ENCODE results near the gene DRC1. TPM values are rescaled to one million over a fixed set of nuclear protein-coding genes. Genes with fewer than 3 reads are reported as not detected.

Gene DRC1
- total RNA-seq, 1 experiment from 2014 or later: not detected

DNA sequence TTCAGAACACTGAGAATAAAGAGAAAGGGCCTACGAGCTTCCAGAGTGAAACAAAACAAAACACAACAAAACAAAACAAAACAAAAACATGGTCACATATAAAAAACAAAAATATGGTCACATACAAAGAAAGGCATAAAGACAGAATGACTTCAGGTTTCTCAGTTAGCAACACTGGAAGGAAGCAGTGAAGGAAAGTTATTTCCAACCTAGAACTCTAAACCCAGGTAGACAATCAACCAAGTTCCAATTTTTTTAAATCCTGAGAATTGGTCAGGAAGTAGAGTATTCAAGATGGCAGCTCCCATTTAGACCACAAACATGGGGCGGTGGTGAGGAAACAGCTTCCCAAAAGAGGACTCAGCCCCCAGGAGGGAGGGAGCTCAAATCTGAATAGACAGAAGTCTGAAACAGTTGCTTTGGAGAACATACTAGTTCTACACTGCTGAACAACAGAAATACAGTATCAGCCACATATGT lies 9.1 kb downstream of the DRC1 start:
- H3K79me2 ChIP-seq (ENCODE audit: insufficient read depth, low read length): no peaks in the 10 kb centered on the region
- ChIA-PET POLR2A (no interaction called here), RAD21 (ENCODE audit: low non-redundant PET in 1 of 2, low total read pairs in 2 of 2, uncharacterized antibody in 2 of 2, unreplicated experiment in 2 of 2) (no interaction called here), CTCF (no interaction called here)
- no peak overlapping the region for H3K27ac ChIP-seq (ENCODE audit: low read depth, low read length)
- H3K4me2 ChIP-seq (ENCODE audit: low read length): no peak overlapping the region
- H3K4me3 ChIP-seq (replicated peaks in 1 of 2; ENCODE audit: low read depth in 1 of 2, low read length in 2 of 2): no peak overlapping the region
- no peaks in the 10 kb centered on the region for H3K9me2 ChIP-seq (ENCODE audit: insufficient read depth)
- no peak for ATAC-seq
- DNase-seq (ENCODE audit: low read depth, low spot score): no peak
- H3K9ac ChIP-seq (ENCODE audit: low read length): no peak overlapping the region
- TF ChIP-seq CTCF (IDR thresholded peaks at IDR 0.05 in 2 of 3, conservative IDR thresholded peaks at IDR 0.05 in 1 of 3; ENCODE audit: borderline replicate concordance in 1 of 3, insufficient read depth in 1 of 3, low read depth in 2 of 3, low read length in 2 of 3): no peak
- H3K4me1 ChIP-seq (ENCODE audit: control insufficient read depth in 1 of 2, insufficient read depth in 2 of 2, low read length in 2 of 2): no peaks in the 10 kb centered on the region
- no peak overlapping the region for H2AFZ ChIP-seq (ENCODE audit: low read depth, low read length, poor library complexity, severe bottlenecking)
- no peaks in the 10 kb centered on the region for H3K9me3 ChIP-seq (ENCODE audit: control insufficient read depth in 1 of 2, insufficient read depth in 1 of 2, low read depth in 1 of 2, low read length in 2 of 2)
- no peaks in the 10 kb centered on the region; the same call in 1 of the 2 replicates for H4K20me1 ChIP-seq (ENCODE audit: insufficient read depth)
- intact Hi-C loops (cut with micrococcal nuclease): loop anchor here (1.0 kb wide), 1 partner anchor 48 kb away; no protein-coding TSS in a partner anchor
- no peaks in the 10 kb centered on the region for H3K27me3 ChIP-seq (ENCODE audit: insufficient read depth, low read length)
- no peaks in the 10 kb centered on the region for H3K36me3 ChIP-seq (ENCODE audit: control insufficient read depth in 1 of 2, insufficient read depth in 2 of 2, low read length in 2 of 2)
- no TSS peak for BruUV-seq (replicated peaks)

DNA sequence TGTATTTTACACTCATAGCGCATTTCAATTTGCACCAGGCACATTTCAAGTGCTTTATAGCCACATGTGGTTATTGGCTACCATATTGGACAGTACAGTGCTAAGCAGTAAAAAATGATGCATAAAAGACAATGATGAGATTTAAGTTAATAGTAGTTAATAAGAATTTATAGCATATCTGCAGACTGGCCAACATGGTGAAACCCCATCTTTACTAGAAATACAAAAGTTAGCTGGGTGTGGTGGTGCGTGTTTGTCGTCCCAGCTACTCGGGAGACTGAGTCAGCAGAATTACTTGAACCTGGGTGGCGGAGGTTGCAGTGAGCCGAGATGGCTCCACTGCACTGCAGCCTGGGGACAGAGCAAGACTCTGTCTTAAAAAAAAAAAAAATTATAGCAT lies 9.7 kb downstream of the DRC1 start:
- no peaks in the 10 kb centered on the region; the same call in 1 of the 2 replicates for H4K20me1 ChIP-seq (ENCODE audit: insufficient read depth)
- CTCF ChIA-PET: no interaction called here
- TF ChIP-seq ATF3 (IDR thresholded peaks at IDR 0.05) (no peak), MAX (IDR thresholded peaks at IDR 0.05) (no peak), RAD21 (IDR thresholded peaks at IDR 0.05; ENCODE audit: low read depth) (no peak), FOSL1 (IDR thresholded peaks at IDR 0.05; ENCODE audit: low read depth) (no peak), ZBTB33 (IDR thresholded peaks at IDR 0.05; ENCODE audit: extremely low read depth, insufficient replicate concordance, low read length) (no peak)
- H3K36me3 ChIP-seq (ENCODE audit: control insufficient read depth in 1 of 2, insufficient read depth in 2 of 2, low read length in 2 of 2): no peaks in the 10 kb centered on the region
- no peak overlapping the region for H3K9ac ChIP-seq (ENCODE audit: low read length)
- no peak overlapping the region for H3K27ac ChIP-seq (ENCODE audit: low read depth, low read length)
- DNase-seq (ENCODE audit: low read depth, low spot score) (no peak), ATAC-seq (no peak)
- BruUV-seq (replicated peaks): no TSS peak
- H2AFZ ChIP-seq (ENCODE audit: low read depth, low read length, poor library complexity, severe bottlenecking): no peak overlapping the region
- H3K9me2 ChIP-seq (ENCODE audit: insufficient read depth): no peaks in the 10 kb centered on the region
- no peaks in the 10 kb centered on the region for H3K4me1 ChIP-seq (ENCODE audit: control insufficient read depth in 1 of 2, insufficient read depth in 2 of 2, low read length in 2 of 2)
- no peaks in the 10 kb centered on the region for H3K9me3 ChIP-seq (ENCODE audit: control insufficient read depth in 1 of 2, insufficient read depth in 1 of 2, low read depth in 1 of 2, low read length in 2 of 2)
- no peaks in the 10 kb centered on the region for H3K27me3 ChIP-seq (ENCODE audit: insufficient read depth, low read length)
- H3K79me2 ChIP-seq (ENCODE audit: insufficient read depth, low read length): no peaks in the 10 kb centered on the region
- no peak overlapping the region for H3K4me2 ChIP-seq (ENCODE audit: low read length)
- H3K4me3 ChIP-seq (replicated peaks in 1 of 2; ENCODE audit: low read depth in 1 of 2, low read length in 2 of 2): no peak overlapping the region
- RAD21 ChIA-PET (ENCODE audit: low non-redundant PET in 1 of 2, low total read pairs in 2 of 2, uncharacterized antibody in 2 of 2, unreplicated experiment in 2 of 2): no interaction called here
- intact Hi-C loops (cut with micrococcal nuclease): no loop called here
- POLR2A ChIA-PET: no interaction called here
